ENCODE data around the gene TLCD3B. TPM values are rescaled to one million over a fixed set of nuclear protein-coding genes. Genes with fewer than 3 reads are reported as not detected.

TLCD3B gene
- total and polyA plus RNA-seq, 4 donors: 0.05 to 0.65 TPM; not detected in 2

DNA sequence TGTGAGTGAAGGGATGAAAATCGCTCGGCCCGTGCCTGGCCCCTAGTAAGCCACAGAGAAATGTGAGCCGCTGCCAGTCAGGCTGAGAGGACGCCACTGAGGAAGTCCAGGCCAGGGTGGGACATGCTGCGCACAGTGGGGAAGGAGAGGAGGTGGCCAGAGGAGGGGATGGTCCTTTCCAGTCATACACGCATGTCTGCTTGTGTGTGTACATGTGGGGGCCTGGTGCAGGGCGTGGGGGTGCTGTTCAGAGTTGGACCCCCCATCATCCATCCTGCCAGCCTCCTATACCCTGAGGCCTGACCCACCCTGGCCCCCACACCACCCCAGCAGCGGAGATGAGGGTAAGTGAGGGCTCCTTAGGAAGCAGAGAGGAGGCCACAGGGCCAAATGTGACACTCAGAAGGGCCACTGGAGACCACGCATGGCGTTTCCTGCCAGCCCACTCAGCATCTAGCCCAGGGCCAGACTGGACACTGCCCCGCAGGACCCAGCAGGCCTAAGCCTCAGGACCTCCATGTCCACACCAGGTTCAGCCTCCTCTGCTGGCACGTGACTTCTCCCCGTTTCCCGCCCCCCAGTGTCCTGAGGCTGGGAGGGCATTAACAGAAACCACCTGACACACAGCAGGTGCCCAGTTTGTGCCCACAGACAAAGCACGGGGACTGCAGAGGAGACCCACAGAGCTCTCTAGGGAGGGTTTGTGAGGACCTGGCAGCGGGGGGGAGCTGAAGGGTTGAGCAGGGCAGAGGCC is 27.2 kb downstream of the TLCD3B start:
- no peak for DNase-seq (ENCODE audit: low spot score)
- TF ChIP-seq JUND (IDR thresholded peaks at IDR 0.05) (no peak), RAD21 (IDR thresholded peaks at IDR 0.05) (no peak), TAF1 (conservative IDR thresholded peaks at IDR 0.05) (no peak), RXRA (IDR thresholded peaks at IDR 0.05) (no peak), ATF3 (IDR thresholded peaks at IDR 0.05) (no peak), YY1 (IDR thresholded peaks at IDR 0.05) (no peak), SP1 (IDR thresholded peaks at IDR 0.05) (no peak), HNF4A (conservative IDR thresholded peaks at IDR 0.05) (no peak), EGR1 (IDR thresholded peaks at IDR 0.05; ENCODE audit: low read depth in 2 of 2) (no peak), NR2F2 (IDR thresholded peaks at IDR 0.05) (no peak), FOXA1 (IDR thresholded peaks at IDR 0.05) (no peak), GABPA (IDR thresholded peaks at IDR 0.05 in 1 of 2, conservative IDR thresholded peaks at IDR 0.05 in 1 of 2) (no peak), CTCF (IDR thresholded peaks at IDR 0.05; ENCODE audit: low read depth, low read length, missing input control) (no peak), FOXA2 (IDR thresholded peaks at IDR 0.05) (no peak), HNF4G (IDR thresholded peaks at IDR 0.05) (no peak)
- TF ChIP-seq, protein P1, sequence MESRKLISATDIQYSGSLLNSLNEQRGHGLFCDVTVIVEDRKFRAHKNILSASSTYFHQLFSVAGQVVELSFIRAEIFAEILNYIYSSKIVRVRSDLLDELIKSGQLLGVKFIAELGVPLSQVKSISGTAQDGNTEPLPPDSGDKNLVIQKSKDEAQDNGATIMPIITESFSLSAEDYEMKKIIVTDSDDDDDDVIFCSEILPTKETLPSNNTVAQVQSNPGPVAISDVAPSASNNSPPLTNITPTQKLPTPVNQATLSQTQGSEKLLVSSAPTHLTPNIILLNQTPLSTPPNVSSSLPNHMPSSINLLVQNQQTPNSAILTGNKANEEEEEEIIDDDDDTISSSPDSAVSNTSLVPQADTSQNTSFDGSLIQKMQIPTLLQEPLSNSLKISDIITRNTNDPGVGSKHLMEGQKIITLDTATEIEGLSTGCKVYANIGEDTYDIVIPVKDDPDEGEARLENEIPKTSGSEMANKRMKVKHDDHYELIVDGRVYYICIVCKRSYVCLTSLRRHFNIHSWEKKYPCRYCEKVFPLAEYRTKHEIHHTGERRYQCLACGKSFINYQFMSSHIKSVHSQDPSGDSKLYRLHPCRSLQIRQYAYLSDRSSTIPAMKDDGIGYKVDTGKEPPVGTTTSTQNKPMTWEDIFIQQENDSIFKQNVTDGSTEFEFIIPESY (IDR thresholded peaks at IDR 0.05): no peak
- TF ChIP-seq, protein P2, sequence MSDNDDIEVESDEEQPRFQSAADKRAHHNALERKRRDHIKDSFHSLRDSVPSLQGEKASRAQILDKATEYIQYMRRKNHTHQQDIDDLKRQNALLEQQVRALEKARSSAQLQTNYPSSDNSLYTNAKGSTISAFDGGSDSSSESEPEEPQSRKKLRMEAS (IDR thresholded peaks at IDR 0.05): no peak
- TF ChIP-seq, protein P3, sequence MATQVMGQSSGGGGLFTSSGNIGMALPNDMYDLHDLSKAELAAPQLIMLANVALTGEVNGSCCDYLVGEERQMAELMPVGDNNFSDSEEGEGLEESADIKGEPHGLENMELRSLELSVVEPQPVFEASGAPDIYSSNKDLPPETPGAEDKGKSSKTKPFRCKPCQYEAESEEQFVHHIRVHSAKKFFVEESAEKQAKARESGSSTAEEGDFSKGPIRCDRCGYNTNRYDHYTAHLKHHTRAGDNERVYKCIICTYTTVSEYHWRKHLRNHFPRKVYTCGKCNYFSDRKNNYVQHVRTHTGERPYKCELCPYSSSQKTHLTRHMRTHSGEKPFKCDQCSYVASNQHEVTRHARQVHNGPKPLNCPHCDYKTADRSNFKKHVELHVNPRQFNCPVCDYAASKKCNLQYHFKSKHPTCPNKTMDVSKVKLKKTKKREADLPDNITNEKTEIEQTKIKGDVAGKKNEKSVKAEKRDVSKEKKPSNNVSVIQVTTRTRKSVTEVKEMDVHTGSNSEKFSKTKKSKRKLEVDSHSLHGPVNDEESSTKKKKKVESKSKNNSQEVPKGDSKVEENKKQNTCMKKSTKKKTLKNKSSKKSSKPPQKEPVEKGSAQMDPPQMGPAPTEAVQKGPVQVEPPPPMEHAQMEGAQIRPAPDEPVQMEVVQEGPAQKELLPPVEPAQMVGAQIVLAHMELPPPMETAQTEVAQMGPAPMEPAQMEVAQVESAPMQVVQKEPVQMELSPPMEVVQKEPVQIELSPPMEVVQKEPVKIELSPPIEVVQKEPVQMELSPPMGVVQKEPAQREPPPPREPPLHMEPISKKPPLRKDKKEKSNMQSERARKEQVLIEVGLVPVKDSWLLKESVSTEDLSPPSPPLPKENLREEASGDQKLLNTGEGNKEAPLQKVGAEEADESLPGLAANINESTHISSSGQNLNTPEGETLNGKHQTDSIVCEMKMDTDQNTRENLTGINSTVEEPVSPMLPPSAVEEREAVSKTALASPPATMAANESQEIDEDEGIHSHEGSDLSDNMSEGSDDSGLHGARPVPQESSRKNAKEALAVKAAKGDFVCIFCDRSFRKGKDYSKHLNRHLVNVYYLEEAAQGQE (IDR thresholded peaks at IDR 0.05): no peak
- Histone ChIP-seq H3K4me1 (ENCODE audit: control insufficient read depth in 4 of 4, insufficient read depth in 4 of 4, low read length in 3 of 4) (no peaks in the 10 kb centered on the region), H3K27me3 (ENCODE audit: control insufficient read depth in 4 of 4, insufficient read depth in 4 of 4, low read length in 3 of 4) (no peaks in the 10 kb centered on the region), H3K4me3 (ENCODE audit: low read depth in 1 of 3, low read length in 3 of 3) (no peak overlapping the region), H3K9me3 (ENCODE audit: control insufficient read depth in 4 of 4, low read length in 3 of 4) (no peaks in the 10 kb centered on the region), H3K27ac (ENCODE audit: low read depth in 1 of 2, low read length in 2 of 2) (no peak overlapping the region), H3K36me3 (ENCODE audit: control insufficient read depth in 4 of 4, insufficient read depth in 3 of 4, low read depth in 1 of 4, low read length in 3 of 4) (peaks cover 0 to 10% (median 3%) of the 10 kb centered on the region in 4 donors), H3K9ac (ENCODE audit: low read depth in 1 of 2, low read length in 2 of 2) (no peak overlapping the region)
- WGBS: 93% methylated on average over 17 of the region's 17 CpGs
